ENCODE measurements around the gene DCDC1. TPM values are rescaled to one million over a fixed set of nuclear protein-coding genes. Genes with fewer than 3 reads are reported as not detected.

Gene DCDC1
- total RNA-seq, 1 experiment from 2014 or later = 0.22 TPM

DNA sequence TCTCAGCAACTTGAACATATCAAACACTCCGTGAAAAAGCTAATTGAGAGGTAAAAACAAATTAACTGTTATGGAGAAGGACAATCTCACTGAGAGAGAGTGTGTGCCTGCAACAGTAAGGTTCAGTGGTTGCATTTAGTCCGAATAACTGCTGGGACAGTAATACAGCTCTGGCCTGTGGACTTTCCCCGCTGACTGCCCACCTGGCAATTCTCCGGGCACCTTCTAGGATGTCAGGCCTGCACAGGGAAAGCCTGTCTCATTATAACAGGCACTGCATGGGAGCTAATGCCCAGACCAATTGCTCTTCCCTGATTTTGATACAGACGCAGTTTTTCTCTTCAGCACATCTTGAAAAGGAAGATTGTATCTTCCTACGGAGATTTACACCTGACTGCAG, 251.0 kb downstream of the DCDC1 start:
- H3K27ac Mint-ChIP-seq = no peak overlapping the region
- no peaks in the 10 kb centered on the region for H3K27me3 Mint-ChIP-seq (ENCODE audit: low read depth)
- peaks cover 7% of the 10 kb centered on the region for H3K9me3 Mint-ChIP-seq
- no peak for ATAC-seq
- POLR2A ChIA-PET = no interaction called here
- H3K4me3 Mint-ChIP-seq = no peak overlapping the region
- TF ChIP-seq TCF7 (CRISPR knock-in tag; IDR thresholded peaks at IDR 0.05; ENCODE audit: low read depth) (no peak), RORB (CRISPR knock-in tag; IDR thresholded peaks at IDR 0.05) (no peak), GRHL2 (CRISPR knock-in tag; IDR thresholded peaks at IDR 0.05; ENCODE audit: insufficient replicate concordance, severe bottlenecking) (no peak), MXD4 (CRISPR knock-in tag; IDR thresholded peaks at IDR 0.05; ENCODE audit: borderline replicate concordance) (no peak), FOXJ3 (CRISPR knock-in tag; IDR thresholded peaks at IDR 0.05; ENCODE audit: borderline replicate concordance) (no peak)
- TF ChIP-seq, protein P1, sequence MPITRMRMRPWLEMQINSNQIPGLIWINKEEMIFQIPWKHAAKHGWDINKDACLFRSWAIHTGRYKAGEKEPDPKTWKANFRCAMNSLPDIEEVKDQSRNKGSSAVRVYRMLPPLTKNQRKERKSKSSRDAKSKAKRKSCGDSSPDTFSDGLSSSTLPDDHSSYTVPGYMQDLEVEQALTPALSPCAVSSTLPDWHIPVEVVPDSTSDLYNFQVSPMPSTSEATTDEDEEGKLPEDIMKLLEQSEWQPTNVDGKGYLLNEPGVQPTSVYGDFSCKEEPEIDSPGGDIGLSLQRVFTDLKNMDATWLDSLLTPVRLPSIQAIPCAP (CRISPR knock-in tag; IDR thresholded peaks at IDR 0.05) = no peak
- no peaks in the 10 kb centered on the region for H3K36me3 Mint-ChIP-seq
- peaks cover 30% of the 10 kb centered on the region for H3K4me1 Mint-ChIP-seq
- no peak for DNase-seq (ENCODE audit: low spot score)
- CTCF ChIA-PET = interaction anchor here (4.9 kb wide), 1 partner anchor 12 kb away, joined by 36 read pairs; no protein-coding TSS in a partner anchor

GRCh38 chr11:31117038-31117437, 252.5 kb downstream of the DCDC1 start:
- TF ChIP-seq, protein P2, sequence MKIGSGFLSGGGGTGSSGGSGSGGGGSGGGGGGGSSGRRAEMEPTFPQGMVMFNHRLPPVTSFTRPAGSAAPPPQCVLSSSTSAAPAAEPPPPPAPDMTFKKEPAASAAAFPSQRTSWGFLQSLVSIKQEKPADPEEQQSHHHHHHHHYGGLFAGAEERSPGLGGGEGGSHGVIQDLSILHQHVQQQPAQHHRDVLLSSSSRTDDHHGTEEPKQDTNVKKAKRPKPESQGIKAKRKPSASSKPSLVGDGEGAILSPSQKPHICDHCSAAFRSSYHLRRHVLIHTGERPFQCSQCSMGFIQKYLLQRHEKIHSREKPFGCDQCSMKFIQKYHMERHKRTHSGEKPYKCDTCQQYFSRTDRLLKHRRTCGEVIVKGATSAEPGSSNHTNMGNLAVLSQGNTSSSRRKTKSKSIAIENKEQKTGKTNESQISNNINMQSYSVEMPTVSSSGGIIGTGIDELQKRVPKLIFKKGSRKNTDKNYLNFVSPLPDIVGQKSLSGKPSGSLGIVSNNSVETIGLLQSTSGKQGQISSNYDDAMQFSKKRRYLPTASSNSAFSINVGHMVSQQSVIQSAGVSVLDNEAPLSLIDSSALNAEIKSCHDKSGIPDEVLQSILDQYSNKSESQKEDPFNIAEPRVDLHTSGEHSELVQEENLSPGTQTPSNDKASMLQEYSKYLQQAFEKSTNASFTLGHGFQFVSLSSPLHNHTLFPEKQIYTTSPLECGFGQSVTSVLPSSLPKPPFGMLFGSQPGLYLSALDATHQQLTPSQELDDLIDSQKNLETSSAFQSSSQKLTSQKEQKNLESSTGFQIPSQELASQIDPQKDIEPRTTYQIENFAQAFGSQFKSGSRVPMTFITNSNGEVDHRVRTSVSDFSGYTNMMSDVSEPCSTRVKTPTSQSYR (CRISPR knock-in tag; IDR thresholded peaks at IDR 0.05) = no peak
- TF ChIP-seq NR3C1 (CRISPR knock-in tag; conservative IDR thresholded peaks at IDR 0.05; ENCODE audit: low read depth) = no peak
- TF ChIP-seq FOXP1 (CRISPR knock-in tag; IDR thresholded peaks at IDR 0.05; ENCODE audit: borderline replicate concordance) = no peak
- TF ChIP-seq, protein P3, sequence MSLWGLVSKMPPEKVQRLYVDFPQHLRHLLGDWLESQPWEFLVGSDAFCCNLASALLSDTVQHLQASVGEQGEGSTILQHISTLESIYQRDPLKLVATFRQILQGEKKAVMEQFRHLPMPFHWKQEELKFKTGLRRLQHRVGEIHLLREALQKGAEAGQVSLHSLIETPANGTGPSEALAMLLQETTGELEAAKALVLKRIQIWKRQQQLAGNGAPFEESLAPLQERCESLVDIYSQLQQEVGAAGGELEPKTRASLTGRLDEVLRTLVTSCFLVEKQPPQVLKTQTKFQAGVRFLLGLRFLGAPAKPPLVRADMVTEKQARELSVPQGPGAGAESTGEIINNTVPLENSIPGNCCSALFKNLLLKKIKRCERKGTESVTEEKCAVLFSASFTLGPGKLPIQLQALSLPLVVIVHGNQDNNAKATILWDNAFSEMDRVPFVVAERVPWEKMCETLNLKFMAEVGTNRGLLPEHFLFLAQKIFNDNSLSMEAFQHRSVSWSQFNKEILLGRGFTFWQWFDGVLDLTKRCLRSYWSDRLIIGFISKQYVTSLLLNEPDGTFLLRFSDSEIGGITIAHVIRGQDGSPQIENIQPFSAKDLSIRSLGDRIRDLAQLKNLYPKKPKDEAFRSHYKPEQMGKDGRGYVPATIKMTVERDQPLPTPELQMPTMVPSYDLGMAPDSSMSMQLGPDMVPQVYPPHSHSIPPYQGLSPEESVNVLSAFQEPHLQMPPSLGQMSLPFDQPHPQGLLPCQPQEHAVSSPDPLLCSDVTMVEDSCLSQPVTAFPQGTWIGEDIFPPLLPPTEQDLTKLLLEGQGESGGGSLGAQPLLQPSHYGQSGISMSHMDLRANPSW (CRISPR knock-in tag; conservative IDR thresholded peaks at IDR 0.05; ENCODE audit: low read depth) = no peak
- TF ChIP-seq, protein P4, sequence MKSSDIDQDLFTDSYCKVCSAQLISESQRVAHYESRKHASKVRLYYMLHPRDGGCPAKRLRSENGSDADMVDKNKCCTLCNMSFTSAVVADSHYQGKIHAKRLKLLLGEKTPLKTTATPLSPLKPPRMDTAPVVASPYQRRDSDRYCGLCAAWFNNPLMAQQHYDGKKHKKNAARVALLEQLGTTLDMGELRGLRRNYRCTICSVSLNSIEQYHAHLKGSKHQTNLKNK (CRISPR knock-in tag; IDR thresholded peaks at IDR 0.05) = no peak
- TF ChIP-seq SP1 (CRISPR knock-in tag; conservative IDR thresholded peaks at IDR 0.05) = no peak
- TF ChIP-seq GABPB1 (CRISPR knock-in tag; IDR thresholded peaks at IDR 0.05) = no peak
- Mint-ChIP-seq H3K9me3 (peaks cover 4% of the 10 kb centered on the region), H3K27me3 (ENCODE audit: low read depth) (no peaks in the 10 kb centered on the region), H3K27ac (no peak overlapping the region), H3K4me3 (no peak overlapping the region), H3K36me3 (no peaks in the 10 kb centered on the region; the same call in 1 of the 2 replicates), H3K4me1 (peaks cover 26% of the 10 kb centered on the region)
- ChIA-PET CTCF (interaction anchor here (1.0 to 4.9 kb wide), 3 partner anchors 10 to 717 kb away, joined by 3 to 36 read pairs (median 3); no protein-coding TSS in a partner anchor), POLR2A (no interaction called here)
- ATAC-seq = peak; percentile 60; the same call in 1 of the 2 replicates
- no peak for DNase-seq (ENCODE audit: low spot score)

GRCh38 chr11:31114442-31114841, 255.1 kb downstream of the DCDC1 start:
- Mint-ChIP-seq H3K9me3 (peaks cover 4% of the 10 kb centered on the region), H3K36me3 (no peaks in the 10 kb centered on the region; the same call in 1 of the 2 replicates), H3K27ac (no peak overlapping the region), H3K4me3 (no peak overlapping the region), H3K27me3 (ENCODE audit: low read depth) (no peaks in the 10 kb centered on the region), H3K4me1 (peaks cover 22% of the 10 kb centered on the region)
- DNase-seq (ENCODE audit: low spot score) = no peak
- ChIA-PET POLR2A (no interaction called here), CTCF (interaction anchor here (1.3 to 4.9 kb wide), 2 partner anchors 8 to 125 kb away, joined by 3 to 36 read pairs; no protein-coding TSS in a partner anchor)
- no peak for ATAC-seq
- no peak for TF ChIP-seq FOXJ3 (CRISPR knock-in tag; IDR thresholded peaks at IDR 0.05; ENCODE audit: borderline replicate concordance)
- no peak for TF ChIP-seq PRRX2 (CRISPR knock-in tag; IDR thresholded peaks at IDR 0.05)
- TF ChIP-seq TCF7 (CRISPR knock-in tag; IDR thresholded peaks at IDR 0.05; ENCODE audit: low read depth) = no peak
- no peak for TF ChIP-seq GABPB1 (CRISPR knock-in tag; IDR thresholded peaks at IDR 0.05)
- TF ChIP-seq GTF2I (CRISPR knock-in tag; conservative IDR thresholded peaks at IDR 0.05) = no peak
- no peak for TF ChIP-seq MYBL2 (CRISPR knock-in tag; IDR thresholded peaks at IDR 0.05)
- TF ChIP-seq, protein P5, sequence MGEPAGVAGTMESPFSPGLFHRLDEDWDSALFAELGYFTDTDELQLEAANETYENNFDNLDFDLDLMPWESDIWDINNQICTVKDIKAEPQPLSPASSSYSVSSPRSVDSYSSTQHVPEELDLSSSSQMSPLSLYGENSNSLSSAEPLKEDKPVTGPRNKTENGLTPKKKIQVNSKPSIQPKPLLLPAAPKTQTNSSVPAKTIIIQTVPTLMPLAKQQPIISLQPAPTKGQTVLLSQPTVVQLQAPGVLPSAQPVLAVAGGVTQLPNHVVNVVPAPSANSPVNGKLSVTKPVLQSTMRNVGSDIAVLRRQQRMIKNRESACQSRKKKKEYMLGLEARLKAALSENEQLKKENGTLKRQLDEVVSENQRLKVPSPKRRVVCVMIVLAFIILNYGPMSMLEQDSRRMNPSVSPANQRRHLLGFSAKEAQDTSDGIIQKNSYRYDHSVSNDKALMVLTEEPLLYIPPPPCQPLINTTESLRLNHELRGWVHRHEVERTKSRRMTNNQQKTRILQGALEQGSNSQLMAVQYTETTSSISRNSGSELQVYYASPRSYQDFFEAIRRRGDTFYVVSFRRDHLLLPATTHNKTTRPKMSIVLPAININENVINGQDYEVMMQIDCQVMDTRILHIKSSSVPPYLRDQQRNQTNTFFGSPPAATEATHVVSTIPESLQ (CRISPR knock-in tag; IDR thresholded peaks at IDR 0.05) = no peak
- TF ChIP-seq, protein P6, sequence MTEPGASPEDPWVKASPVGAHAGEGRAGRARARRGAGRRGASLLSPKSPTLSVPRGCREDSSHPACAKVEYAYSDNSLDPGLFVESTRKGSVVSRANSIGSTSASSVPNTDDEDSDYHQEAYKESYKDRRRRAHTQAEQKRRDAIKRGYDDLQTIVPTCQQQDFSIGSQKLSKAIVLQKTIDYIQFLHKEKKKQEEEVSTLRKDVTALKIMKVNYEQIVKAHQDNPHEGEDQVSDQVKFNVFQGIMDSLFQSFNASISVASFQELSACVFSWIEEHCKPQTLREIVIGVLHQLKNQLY (CRISPR knock-in tag; IDR thresholded peaks at IDR 0.05) = no peak
- TF ChIP-seq, protein P1 (CRISPR knock-in tag; IDR thresholded peaks at IDR 0.05) = no peak

All from WTC11 (cell line).